M059J (cell line): ENCODE measurements around the gene WNT7B. TPM values are rescaled to one million over a fixed set of nuclear protein-coding genes. Genes with fewer than 3 reads are reported as not detected.
A peak's percentile ranks its signal among the peaks of the same experiment; 100 is the strongest.

Experiments
- DNase-seq: peaks from one replicate; pipeline ENCODE4 v3.0.0-alpha.2; 2012; ENCODE audit warnings: low read depth
- total RNA-seq: library from RNA; depleted of rRNA; stranded (reverse); fragments of >200 nt; shearing (Covaris generic); gene quantifications from 2 replicates; pipeline ENCODE4 v1.2.3, GENCODE V29; 2014

Gene WNT7B
- total RNA-seq, 1 experiment from 2014 or later, result 26.6 TPM

GRCh38 chr22:45995405-45996101, 18.6 kb upstream of the WNT7B start:
- no peak for DNase-seq

- DNase-seq, result peak; percentile 69
Measured at GRCh38 chr22:45994491-45995404, 17.8 kb upstream of the WNT7B start.

GRCh38 chr22:45993841-45994240, 16.9 kb upstream of the WNT7B start:
- DNase-seq, result no peak

- DNase-seq, result no peak
Measured at GRCh38 chr22:45993143-45993692, 16.3 kb upstream of the WNT7B start.

GRCh38 chr22:45992737-45993136, 15.8 kb upstream of the WNT7B start:
- DNase-seq, result no peak

GRCh38 chr22:45991098-45991497, 14.1 kb upstream of the WNT7B start:
- DNase-seq, result no peak

GRCh38 chr22:45987136-45987861, 10.3 kb upstream of the WNT7B start:
- no peak for DNase-seq

- DNase-seq, result no peak
Measured at GRCh38 chr22:45984316-45984916, 7.5 kb upstream of the WNT7B start.

GRCh38 chr22:45983797-45984196, 6.8 kb upstream of the WNT7B start:
- no peak for DNase-seq

GRCh38 chr22:45980761-45981160, 3.8 kb upstream of the WNT7B start:
- DNase-seq, result no peak

GRCh38 chr22:45980268-45980570, 3.3 kb upstream of the WNT7B start:
- DNase-seq, result no peak

- no peak for DNase-seq
Measured at GRCh38 chr22:45978275-45978713, 1.3 kb upstream of the WNT7B start.

- DNase-seq, result peak; percentile 46
Measured at GRCh38 chr22:45977551-45978274, 751 bp upstream of the WNT7B start.

GRCh38 chr22:45976254-45977002, 534 bp downstream of the WNT7B start:
- no peak for DNase-seq

- DNase-seq, result no peak
Measured at GRCh38 chr22:45975164-45976161, 1.5 kb downstream of the WNT7B start.

GRCh38 chr22:45974498-45974897, 2.5 kb downstream of the WNT7B start:
- no peak for DNase-seq

- DNase-seq, result no peak
Measured at GRCh38 chr22:45972889-45973253, 4.1 kb downstream of the WNT7B start.

- DNase-seq, result no peak
Measured at GRCh38 chr22:45972091-45972888, 4.7 kb downstream of the WNT7B start.
